CD8-positive, alpha-beta memory T cell (primary cell): ENCODE results near the gene PTPRM. TPM values are rescaled to one million over a fixed set of nuclear protein-coding genes. Genes with fewer than 3 reads are reported as not detected.

ENCODE experiments used
- CTCF ChIA-PET: fragments of 350-600 bp; sonication (Branson Sonifier 250); formaldehyde crosslinking; loops from one replicate; lab custom pipeline; 2021; ENCODE audit warnings: antibody characterized with exemption; lab: Charles Lee
- POLR2A ChIA-PET: fragments of 350-600 bp; sonication (Branson Sonifier 250); formaldehyde crosslinking; loops from one replicate; lab custom pipeline; 2021; ENCODE audit warnings: antibody characterized with exemption; lab: Charles Lee
- DNase-seq, 5 donors: peaks; one replicate each; pipeline versions ENCODE4 v3.0.0 to v3.0.0-alpha.2; 2020 to 2022; ENCODE audit warnings: mixed read lengths in 1 of 5
- H3K27ac ChIP-seq: one replicate; pipeline ENCODE4 v1.7.0; 2013; ENCODE audit warnings: low read depth, mild to moderate bottlenecking, low read length, moderate library complexity
- H3K27me3 ChIP-seq: 2 replicates; pipeline ENCODE4 v1.7.0; 2013; ENCODE audit warnings: low read length, mild to moderate bottlenecking; ENCODE audit not compliant: insufficient read depth, poor library complexity, severe bottlenecking
- H3K36me3 ChIP-seq: 2 replicates; pipeline ENCODE4 v1.7.0; 2013; ENCODE audit warnings: mild to moderate bottlenecking, low read length, moderate library complexity; ENCODE audit not compliant: insufficient read depth
- H3K4me1 ChIP-seq: 2 replicates; pipeline ENCODE4 v1.7.0; 2013; ENCODE audit warnings: mild to moderate bottlenecking, low read length, moderate library complexity; ENCODE audit not compliant: insufficient read depth
- H3K4me3 ChIP-seq: 2 replicates; pipeline ENCODE4 v1.7.0; 2013; ENCODE audit warnings: mild to moderate bottlenecking, low read length
- H3K9me3 ChIP-seq: 2 replicates; pipeline ENCODE4 v1.7.0; 2013; ENCODE audit warnings: mild to moderate bottlenecking, low read length
- H3K27ac Mint-ChIP-seq, 8 donors: one replicate each; pipeline ENCODE4 v1.8.0; 2020 to 2021; ENCODE audit warnings: mixed read lengths in 8 of 8, mild to moderate bottlenecking in 6 of 8, inconsistent platforms in 3 of 8, moderate library complexity in 3 of 8
- H3K27me3 Mint-ChIP-seq, 2 donors: one replicate each; pipeline ENCODE4 v1.8.0; 2020 to 2021; ENCODE audit warnings: mixed read lengths in 2 of 2, mild to moderate bottlenecking in 1 of 2, moderate library complexity in 1 of 2
- H3K36me3 Mint-ChIP-seq, 3 donors: one replicate each; pipeline ENCODE4 v1.8.0; 2020 to 2021; ENCODE audit warnings: mixed read lengths in 3 of 3, inconsistent platforms in 1 of 3, mild to moderate bottlenecking in 1 of 3
- H3K4me1 Mint-ChIP-seq, 3 donors: one replicate each; pipeline ENCODE4 v1.8.0; 2020 to 2021; ENCODE audit warnings: mixed read lengths in 3 of 3, inconsistent platforms in 1 of 3, mild to moderate bottlenecking in 1 of 3
- H3K4me3 Mint-ChIP-seq, 7 donors: one replicate each; pipeline ENCODE4 v1.8.0; 2020 to 2021; ENCODE audit warnings: mixed read lengths in 7 of 7, mild to moderate bottlenecking in 6 of 7, moderate library complexity in 4 of 7, inconsistent platforms in 2 of 7
- H3K9me3 Mint-ChIP-seq, 5 donors: one replicate each; pipeline ENCODE4 v1.8.0; 2020 to 2022; ENCODE audit warnings: mixed read lengths in 5 of 5, mild to moderate bottlenecking in 3 of 5, moderate library complexity in 2 of 5, inconsistent platforms in 1 of 5
- polyA plus RNA-seq: library from polyadenylated mRNA; unstranded; fragments of 300-500 nt; fragmentation: Illumina TruSeq; gene quantifications from one replicate; pipeline ENCODE4 v1.2.3, GENCODE V29; 2021
- total RNA-seq, 2 experiments: library from RNA; stranded (reverse); gene quantifications; one replicate each; pipeline ENCODE4 v1.2.3, GENCODE V29; 2021

PTPRM gene
- total and polyA plus RNA-seq, 3 experiments from 2014 or later = 3.9 to 7.4 (median 5.3) TPM

DNA sequence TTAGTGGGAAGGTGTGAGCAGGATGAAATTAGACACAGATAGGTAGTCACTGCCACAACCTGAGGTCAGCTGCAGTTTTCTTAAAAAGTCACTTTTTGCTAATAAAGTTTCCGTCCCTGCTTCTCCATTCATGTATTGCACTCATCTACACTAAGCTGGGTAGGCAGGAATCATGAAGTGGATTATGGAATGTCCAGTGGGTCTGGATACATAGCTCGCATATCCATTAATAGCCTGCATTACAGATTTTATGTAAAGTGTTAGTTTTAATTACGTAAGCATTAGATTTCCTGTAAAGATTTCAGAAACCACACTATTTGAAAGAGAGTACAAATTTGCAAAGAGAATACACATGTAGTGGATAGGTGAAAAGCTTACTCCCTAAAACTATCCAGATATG lies 30.4 kb downstream of the PTPRM start:
- Mint-ChIP-seq H3K4me1 (no peaks in the 10 kb centered on the region), H3K9me3 (peaks cover 0 to 16% (median 7%) of the 10 kb centered on the region in 5 donors), H3K36me3 (no peaks in the 10 kb centered on the region), H3K27me3 (no peaks in the 10 kb centered on the region), H3K4me3 (no peak overlapping the region), H3K27ac (no peak overlapping the region)
- no peaks in the 10 kb centered on the region for H3K27me3 ChIP-seq
- H3K9me3 ChIP-seq = no peaks in the 10 kb centered on the region
- DNase-seq = no peak
- H3K27ac ChIP-seq = no peak overlapping the region
- CTCF ChIA-PET = no interaction called here
- H3K36me3 ChIP-seq = no peaks in the 10 kb centered on the region
- no peaks in the 10 kb centered on the region for H3K4me1 ChIP-seq
- POLR2A ChIA-PET = no interaction called here
- no peak overlapping the region for H3K4me3 ChIP-seq

GRCh38 chr18:7598167-7599047 lies 31.3 kb downstream of the PTPRM start:
- Mint-ChIP-seq H3K4me1 (no peaks in the 10 kb centered on the region), H3K4me3 (no peak overlapping the region), H3K27ac (peak overlapping the region in 2 of 8 donors; percentile 10 to 95), H3K9me3 (peaks cover 2 to 14% (median 7%) of the 10 kb centered on the region in 5 donors), H3K36me3 (no peaks in the 10 kb centered on the region), H3K27me3 (no peaks in the 10 kb centered on the region)
- Histone ChIP-seq H3K27me3 (no peaks in the 10 kb centered on the region), H3K27ac (no peak overlapping the region), H3K4me3 (no peak overlapping the region), H3K4me1 (no peaks in the 10 kb centered on the region), H3K9me3 (no peaks in the 10 kb centered on the region), H3K36me3 (no peaks in the 10 kb centered on the region)
- no peak for DNase-seq
- ChIA-PET CTCF (no interaction called here), POLR2A (no interaction called here)

DNA sequence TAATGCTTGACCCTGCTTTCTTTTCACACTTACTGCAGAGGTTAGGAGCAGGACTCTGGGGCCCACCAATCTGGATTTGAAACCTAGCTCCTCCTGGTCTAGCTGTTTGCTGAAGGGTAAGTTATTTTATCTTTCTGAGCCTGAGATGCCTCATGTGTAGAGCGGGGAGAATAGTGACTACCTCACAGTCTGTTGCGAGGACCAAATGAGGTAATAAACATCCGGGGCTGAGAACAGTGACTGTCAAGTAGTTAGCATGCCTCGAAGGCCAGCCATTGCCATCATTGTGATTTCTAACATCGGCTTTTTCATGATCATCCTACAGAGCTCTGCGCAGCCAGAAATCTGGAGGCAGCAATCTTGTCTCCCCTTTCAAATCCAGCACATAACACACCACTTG lies 32.9 kb downstream of the PTPRM start:
- peak overlapping the region in 2 of 7 donors; percentile 58 to 67 for H3K4me3 Mint-ChIP-seq
- H3K27ac Mint-ChIP-seq = peak overlapping the region in 6 of 8 donors; percentile 0 to 97 (median 74)
- peaks cover 2 to 15% (median 7%) of the 10 kb centered on the region in 5 donors for H3K9me3 Mint-ChIP-seq
- Histone ChIP-seq H3K27me3 (no peaks in the 10 kb centered on the region), H3K4me3 (no peak overlapping the region), H3K9me3 (no peaks in the 10 kb centered on the region), H3K36me3 (no peaks in the 10 kb centered on the region), H3K4me1 (no peaks in the 10 kb centered on the region), H3K27ac (no peak overlapping the region)
- no peaks in the 10 kb centered on the region for H3K27me3 Mint-ChIP-seq
- no peaks in the 10 kb centered on the region for H3K36me3 Mint-ChIP-seq
- no peak for DNase-seq
- no peaks in the 10 kb centered on the region for H3K4me1 Mint-ChIP-seq
- ChIA-PET POLR2A (no interaction called here), CTCF (no interaction called here)

- DNase-seq = no peak
- Histone ChIP-seq H3K9me3 (no peaks in the 10 kb centered on the region), H3K27me3 (no peaks in the 10 kb centered on the region), H3K36me3 (no peaks in the 10 kb centered on the region), H3K4me1 (no peaks in the 10 kb centered on the region), H3K4me3 (no peak overlapping the region), H3K27ac (no peak overlapping the region)
- CTCF ChIA-PET = no interaction called here
- H3K9me3 Mint-ChIP-seq = peaks cover 2 to 15% (median 7%) of the 10 kb centered on the region in 5 donors
- no peaks in the 10 kb centered on the region for H3K4me1 Mint-ChIP-seq
- POLR2A ChIA-PET = no interaction called here
- H3K27ac Mint-ChIP-seq = peak overlapping the region in 4 of 8 donors; percentile 71 to 97 (median 86)
- no peaks in the 10 kb centered on the region for H3K27me3 Mint-ChIP-seq
- H3K36me3 Mint-ChIP-seq = no peaks in the 10 kb centered on the region
- peak overlapping the region in 2 of 7 donors; percentile 63 to 67 for H3K4me3 Mint-ChIP-seq
Observed at GRCh38 chr18:7600528-7601245, 33.6 kb downstream of the PTPRM start.

- no peaks in the 10 kb centered on the region for H3K4me1 Mint-ChIP-seq
- no peak overlapping the region for H3K27ac ChIP-seq
- H3K4me3 Mint-ChIP-seq = peak overlapping the region in 2 of 7 donors; percentile 63 to 67
- no peaks in the 10 kb centered on the region for H3K27me3 Mint-ChIP-seq
- ChIA-PET POLR2A (no interaction called here), CTCF (no interaction called here)
- no peak overlapping the region for H3K4me3 ChIP-seq
- no peaks in the 10 kb centered on the region for H3K27me3 ChIP-seq
- H3K4me1 ChIP-seq = no peaks in the 10 kb centered on the region
- no peaks in the 10 kb centered on the region for H3K9me3 ChIP-seq
- H3K36me3 Mint-ChIP-seq = no peaks in the 10 kb centered on the region
- DNase-seq = no peak
- H3K9me3 Mint-ChIP-seq = peaks cover 2 to 15% (median 7%) of the 10 kb centered on the region in 5 donors
- peak overlapping the region in 4 of 8 donors; percentile 3 to 97 (median 83) for H3K27ac Mint-ChIP-seq
- H3K36me3 ChIP-seq = no peaks in the 10 kb centered on the region
Observed at GRCh38 chr18:7601246-7601615, 34.1 kb downstream of the PTPRM start.

GRCh38 chr18:7601936-7602335 lies 34.8 kb downstream of the PTPRM start:
- ChIA-PET CTCF (no interaction called here), POLR2A (no interaction called here)
- Mint-ChIP-seq H3K4me3 (peak overlapping the region in 2 of 7 donors; percentile 15 to 67), H3K4me1 (no peaks in the 10 kb centered on the region), H3K9me3 (peaks cover 2 to 12% (median 7%) of the 10 kb centered on the region in 5 donors), H3K27ac (peak overlapping the region in 3 of 8 donors; percentile 71 to 97 (median 95)), H3K36me3 (no peaks in the 10 kb centered on the region), H3K27me3 (no peaks in the 10 kb centered on the region)
- Histone ChIP-seq H3K4me3 (no peak overlapping the region), H3K27me3 (no peaks in the 10 kb centered on the region), H3K36me3 (no peaks in the 10 kb centered on the region), H3K4me1 (no peaks in the 10 kb centered on the region), H3K27ac (no peak overlapping the region), H3K9me3 (no peaks in the 10 kb centered on the region)
- DNase-seq = no peak

GRCh38 chr18:7603259-7604000 lies 36.3 kb downstream of the PTPRM start:
- DNase-seq = no peak
- H3K27ac ChIP-seq = no peak overlapping the region
- peaks cover 2 to 10% (median 7%) of the 10 kb centered on the region in 5 donors for H3K9me3 Mint-ChIP-seq
- H3K4me3 ChIP-seq = no peak overlapping the region
- POLR2A ChIA-PET = no interaction called here
- H3K27ac Mint-ChIP-seq = peak overlapping the region in 2 of 8 donors; percentile 32 to 48
- no peaks in the 10 kb centered on the region for H3K27me3 Mint-ChIP-seq
- no peak overlapping the region for H3K4me3 Mint-ChIP-seq
- H3K4me1 Mint-ChIP-seq = no peaks in the 10 kb centered on the region
- H3K4me1 ChIP-seq = no peaks in the 10 kb centered on the region
- CTCF ChIA-PET = no interaction called here
- no peaks in the 10 kb centered on the region for H3K36me3 Mint-ChIP-seq
- no peaks in the 10 kb centered on the region for H3K36me3 ChIP-seq
- H3K9me3 ChIP-seq = no peaks in the 10 kb centered on the region
- H3K27me3 ChIP-seq = no peaks in the 10 kb centered on the region
